SH-SY5Y (cell line): ENCODE data around the gene ETS1.

Source experiments
- GATA2 ChIP-seq: IDR thresholded peaks from 2 replicates; pipeline ENCODE4 v1.6.1; 2011; ENCODE audit warnings: mild to moderate bottlenecking, low read depth, low read length
- GATA3 ChIP-seq: IDR thresholded peaks from 2 replicates; pipeline ENCODE4 v1.6.1; 2011; ENCODE audit warnings: low read depth, mild to moderate bottlenecking, low read length, moderate library complexity

The ETS1 gene

DNA sequence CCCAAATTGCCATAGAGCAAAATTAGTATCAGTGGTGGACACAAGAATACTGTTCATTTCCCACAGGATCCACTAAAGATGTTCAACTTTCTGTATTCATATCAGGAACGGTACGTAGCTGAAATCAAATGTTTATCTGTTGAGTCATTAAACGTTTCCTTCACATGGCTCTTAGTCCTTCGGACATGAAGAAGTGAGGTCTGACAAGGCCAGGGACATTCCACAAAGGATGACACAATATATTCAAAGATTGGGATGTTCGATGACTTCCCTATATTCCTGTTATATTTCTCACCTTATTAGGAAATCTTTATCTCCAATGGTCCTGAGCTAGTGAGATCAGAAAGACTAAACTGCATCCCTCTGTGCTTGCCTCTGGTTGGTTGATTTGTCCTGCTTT, 129.0 kb downstream of the ETS1 start:
- TF ChIP-seq GATA3 (no peak), GATA2 (no peak)

DNA sequence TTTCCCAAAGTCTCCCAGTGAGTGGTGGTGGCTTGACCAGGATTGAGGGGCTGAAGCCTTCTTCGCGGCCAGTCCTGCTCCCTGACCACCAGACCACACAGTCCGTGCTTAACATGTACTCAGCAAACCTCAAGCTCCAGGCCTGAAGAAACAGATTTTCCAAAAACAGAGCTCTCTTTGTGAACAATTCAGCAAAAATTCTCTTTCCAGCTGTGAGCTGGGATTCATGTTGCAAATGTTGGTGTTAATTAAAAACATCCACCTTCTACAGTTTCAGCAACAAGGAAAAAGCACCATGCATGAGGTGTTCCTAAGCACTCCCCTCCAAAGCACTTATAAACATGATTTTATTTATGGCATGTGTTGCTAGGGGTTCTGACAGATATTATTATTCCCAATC, 129.5 kb downstream of the ETS1 start:
- no peak for TF ChIP-seq GATA2
- no peak for TF ChIP-seq GATA3

DNA sequence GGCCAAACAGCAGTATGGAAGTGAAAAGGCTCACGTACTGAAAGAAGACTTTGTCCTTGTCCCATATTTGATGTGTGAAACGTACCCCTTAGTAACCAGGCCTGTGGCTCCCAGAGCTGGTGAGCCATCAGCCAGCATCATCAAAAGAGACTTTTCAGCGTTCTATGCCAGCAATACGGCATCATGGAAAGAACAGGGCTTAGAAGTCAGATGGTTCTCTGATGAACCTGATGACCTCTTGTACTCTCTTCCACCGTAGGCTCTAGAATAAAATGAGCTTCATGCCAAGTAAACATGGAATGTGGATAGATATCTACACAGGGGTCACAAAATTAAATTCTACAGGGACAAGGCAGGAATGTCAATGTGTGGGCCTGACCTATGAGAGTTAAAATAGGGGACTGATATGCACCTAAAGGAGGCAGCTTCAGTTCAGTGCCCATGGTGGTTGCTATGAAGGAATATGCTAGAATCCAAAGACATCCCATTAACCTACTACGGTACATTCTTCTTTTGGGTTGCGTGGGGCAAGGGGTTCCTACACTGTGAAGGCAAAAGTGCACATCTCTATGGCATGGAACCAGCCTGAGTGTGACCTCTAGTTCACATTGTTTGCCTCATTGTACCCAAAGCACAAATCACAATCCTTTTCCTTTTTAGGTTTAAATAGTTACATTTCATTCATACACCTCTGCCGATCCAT, 130.6 kb downstream of the ETS1 start:
- TF ChIP-seq GATA2 (no peak), GATA3 (no peak)

DNA sequence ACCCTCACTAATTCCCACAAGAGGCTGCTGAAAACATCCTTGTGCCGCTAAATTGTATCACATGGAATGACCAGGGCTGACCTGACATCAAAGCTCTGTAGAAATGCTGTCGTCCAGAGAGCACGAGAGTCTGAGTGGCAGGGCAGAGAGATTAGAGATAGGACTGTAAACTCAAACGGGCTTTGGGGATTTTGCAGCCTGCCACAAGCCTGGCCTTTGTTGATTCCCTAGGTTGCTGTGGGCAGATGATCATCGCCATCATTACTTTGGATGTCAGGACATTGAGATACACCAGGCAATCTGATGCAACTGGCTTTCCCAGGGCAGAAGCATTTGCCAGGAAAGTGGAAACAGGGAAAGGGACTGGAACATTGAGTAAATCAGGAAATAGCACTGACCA, 131.6 kb downstream of the ETS1 start:
- TF ChIP-seq GATA3, result peak; percentile 80
- peak; percentile 94 for TF ChIP-seq GATA2

DNA sequence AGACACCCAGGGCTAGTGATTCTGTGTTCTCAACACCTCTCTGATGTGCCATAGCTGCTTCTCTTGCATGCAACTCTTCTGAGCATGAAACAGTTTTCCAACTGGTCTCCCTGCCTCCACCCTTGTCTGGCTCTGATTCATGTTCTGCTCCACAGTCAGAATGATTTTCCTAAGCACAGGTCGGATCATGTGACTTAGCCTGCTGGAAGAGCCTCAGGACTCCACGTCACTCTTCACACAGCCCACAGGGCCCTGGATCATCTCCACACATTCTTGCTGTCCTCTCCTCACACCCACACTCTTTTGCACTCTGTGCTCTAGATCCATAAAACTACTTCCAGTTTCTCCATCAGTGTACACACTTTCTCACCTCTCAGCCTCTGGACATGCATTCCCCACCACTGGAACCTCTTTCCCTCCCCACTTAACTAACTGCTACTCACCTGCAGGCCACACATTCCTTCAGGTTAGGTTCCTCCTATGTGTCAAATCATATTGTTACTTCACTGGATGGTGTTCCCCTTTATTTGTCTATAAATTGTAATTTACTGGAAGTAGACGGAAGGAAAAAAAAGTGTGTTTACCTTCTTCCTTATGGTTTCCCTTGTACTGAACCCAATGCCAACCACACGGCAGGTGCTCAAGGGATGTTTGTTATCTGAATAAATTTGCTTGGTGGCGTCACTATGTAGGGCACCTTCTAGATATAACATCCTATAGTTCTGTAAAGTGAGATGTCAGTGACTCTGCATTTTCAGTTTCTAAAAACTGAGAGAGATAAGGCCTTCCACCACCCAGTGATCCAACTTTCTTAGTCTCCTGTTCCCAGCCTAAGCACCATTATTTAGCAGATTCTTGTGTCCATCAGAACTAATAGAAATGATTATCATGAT, 133.7 kb downstream of the ETS1 start:
- TF ChIP-seq GATA2 (no peak), GATA3 (no peak)

DNA sequence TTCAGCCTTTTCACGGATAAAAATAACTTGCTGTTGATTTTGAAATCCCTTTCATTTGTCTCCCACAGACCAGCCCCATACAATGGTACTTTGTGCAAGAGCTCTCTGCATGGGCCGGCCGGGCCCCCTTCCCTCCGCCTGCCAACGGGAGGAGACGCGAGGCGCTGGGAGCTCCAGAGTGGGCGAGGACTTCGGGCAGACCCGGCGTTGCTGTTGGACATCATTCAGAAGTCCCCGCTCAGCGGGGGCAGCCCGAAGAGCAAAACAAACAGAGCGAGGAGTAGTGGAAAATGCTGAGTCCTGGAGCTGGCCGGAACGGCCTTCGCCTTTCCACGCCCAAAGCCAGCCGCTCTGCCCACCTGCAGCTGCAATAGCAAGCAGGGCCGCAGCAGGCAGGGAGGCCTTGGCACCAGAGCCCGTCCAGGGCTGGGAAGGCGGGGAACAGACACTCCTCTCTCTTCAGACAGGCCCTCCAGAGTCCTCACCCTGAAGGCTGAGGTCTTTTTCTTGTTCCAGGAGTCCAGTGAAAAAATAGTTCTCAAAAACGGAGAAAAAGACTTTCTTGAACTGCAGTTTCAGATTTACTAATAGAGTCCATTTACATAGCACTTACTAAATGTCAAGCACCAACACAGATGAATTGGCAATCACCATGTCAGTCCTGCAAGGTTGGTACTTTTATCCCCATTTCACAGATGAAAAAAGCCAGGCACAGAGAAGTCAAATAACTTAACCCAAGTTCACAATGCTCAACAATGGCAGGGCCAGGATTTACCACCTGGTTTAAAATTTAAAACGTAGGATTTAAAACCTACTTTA, 135.5 kb downstream of the ETS1 start:
- TF ChIP-seq GATA2, result no peak
- TF ChIP-seq GATA3, result no peak

DNA sequence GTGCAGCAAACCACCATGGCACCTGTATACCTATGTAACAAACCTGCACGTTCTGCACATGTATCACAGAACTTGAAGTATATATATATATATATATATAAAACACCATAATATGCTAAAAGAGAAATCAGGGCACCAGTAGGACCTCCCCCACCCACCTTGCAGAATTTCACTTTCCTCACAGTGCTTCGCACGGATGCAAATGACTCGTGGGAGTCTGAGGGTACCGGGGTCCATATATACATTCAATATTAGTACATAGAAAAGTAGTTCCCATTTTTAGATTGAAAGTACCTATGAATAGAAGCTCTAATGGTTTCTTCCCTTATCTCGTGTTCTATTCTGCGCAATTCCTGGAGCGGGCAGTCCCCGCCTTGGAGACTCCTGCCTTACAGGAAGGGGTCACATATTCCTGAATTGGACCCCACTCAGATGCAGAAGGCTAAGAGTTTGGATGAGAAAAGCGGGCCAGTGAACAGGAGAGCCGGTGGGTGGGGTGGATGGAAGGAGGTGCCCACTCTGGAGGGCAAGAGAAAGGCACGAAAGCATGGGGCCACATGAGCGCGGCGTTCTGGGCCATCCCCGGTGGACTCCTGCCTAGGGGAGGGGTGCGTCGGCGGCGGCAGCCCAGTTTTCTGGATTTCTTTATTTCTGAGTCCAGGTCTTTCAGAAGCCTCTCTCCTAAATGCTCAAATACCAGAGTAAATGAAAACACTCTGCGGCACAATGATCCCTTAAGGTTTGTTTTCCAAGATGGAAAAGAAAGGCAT, 136.3 kb downstream of the ETS1 start:
- TF ChIP-seq GATA2, result no peak
- no peak for TF ChIP-seq GATA3

DNA sequence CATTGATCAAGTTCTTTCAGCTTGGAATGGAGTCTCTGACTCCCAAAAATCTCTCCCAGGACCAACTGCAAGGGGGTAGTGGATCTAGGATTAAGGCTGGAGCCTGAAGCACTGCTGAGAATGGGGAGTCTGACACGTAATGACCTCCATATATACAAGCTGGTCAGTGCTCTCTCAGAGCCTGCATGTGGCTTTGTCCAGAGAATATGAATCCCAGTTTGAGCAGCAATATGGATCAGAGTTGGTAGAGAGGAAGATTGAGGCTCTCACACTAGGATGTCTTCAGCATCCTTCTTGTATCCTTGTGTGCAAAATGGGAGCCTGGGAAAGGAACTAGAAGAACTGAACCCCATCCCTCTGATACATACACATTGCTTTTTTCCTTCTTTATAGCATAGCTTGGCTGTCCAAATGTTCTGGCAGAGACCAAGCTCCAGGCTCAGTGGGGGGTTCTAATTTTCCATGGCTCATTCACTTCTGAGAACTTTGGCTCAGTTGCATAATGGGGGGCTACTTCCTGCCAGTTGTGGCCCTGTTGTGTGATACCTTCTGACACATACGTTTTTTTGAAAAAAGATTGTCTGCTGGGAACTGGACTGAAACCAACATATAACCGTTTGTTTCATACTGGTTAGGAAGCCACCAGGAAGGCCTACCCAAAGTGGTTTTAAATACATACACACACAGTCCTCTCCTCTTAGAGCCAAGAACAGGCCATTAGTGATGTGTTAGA, 138.2 kb downstream of the ETS1 start:
- TF ChIP-seq GATA2 (no peak), GATA3 (no peak)

DNA sequence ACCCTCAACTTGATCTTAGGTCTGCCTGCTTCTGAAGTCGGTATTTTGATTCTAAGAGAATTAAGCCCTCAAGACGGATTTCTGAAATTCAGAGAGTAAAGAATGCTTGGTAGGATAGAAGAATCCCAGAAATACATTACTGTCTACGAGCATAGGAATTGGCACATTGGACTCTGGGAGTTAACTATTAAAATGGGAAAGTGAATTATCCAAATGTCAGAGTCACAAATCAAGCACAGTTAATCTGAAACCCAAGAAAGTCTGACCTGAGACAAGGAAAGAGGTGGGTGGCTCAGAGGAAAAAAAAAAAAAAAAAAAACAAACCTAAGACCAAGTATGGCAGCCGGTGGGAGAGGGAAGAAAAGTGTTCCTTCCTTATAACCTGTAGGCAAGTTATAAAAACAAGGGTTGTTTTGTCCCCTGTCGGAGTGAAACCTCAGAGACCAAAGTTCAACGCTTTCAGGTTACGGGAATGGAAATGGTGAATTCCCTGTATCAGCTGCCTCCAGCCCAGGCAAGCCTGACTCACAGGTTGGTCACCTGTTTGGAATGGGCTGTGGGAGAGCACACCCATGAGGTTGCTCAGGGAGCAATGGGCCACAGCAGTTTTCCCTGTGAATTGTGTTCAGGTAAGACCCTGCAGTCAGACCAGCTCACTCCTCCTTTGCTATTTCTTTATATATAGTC, 139.0 kb downstream of the ETS1 start:
- TF ChIP-seq GATA3 (no peak), GATA2 (no peak)

DNA sequence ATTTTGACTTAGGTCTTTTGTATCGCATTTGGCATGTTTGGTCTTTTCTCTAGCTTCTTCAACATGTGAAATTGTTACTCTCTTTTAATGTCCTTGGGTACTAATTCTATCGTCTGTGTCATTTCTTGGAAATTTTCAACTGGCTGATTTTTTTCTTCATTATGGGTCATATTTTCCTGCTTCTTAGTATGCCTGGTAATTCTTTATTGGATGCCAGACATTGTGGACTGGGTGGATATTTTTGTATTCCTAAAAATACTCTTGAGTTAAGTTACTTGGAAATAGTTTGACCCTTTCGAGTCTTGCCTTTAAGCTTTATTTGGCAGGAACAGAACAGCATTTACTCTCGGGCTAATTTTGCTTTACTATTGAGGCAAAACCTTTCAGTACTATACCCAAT, 140.1 kb downstream of the ETS1 start:
- TF ChIP-seq GATA3 (no peak), GATA2 (no peak)

DNA sequence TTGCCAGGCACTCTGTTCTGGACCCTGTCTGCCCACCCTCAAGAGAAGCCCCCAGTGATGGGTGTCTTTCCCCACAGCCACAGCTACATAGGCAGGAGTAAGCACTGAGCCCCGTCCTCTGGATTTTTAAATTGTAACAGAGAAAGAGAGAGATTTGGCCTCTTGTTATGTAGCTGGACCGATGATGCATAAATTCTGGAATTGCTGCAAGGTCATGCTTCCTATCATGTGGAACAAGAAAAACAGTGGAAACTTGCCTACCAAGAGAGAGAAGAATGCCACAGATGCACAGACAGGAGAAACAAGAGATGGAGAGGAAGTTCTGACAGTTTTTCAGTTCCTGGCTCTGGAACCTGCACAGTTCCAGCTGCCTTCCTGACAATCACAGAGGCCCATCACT, 150.2 kb downstream of the ETS1 start:
- TF ChIP-seq GATA2, result no peak
- TF ChIP-seq GATA3, result no peak

DNA sequence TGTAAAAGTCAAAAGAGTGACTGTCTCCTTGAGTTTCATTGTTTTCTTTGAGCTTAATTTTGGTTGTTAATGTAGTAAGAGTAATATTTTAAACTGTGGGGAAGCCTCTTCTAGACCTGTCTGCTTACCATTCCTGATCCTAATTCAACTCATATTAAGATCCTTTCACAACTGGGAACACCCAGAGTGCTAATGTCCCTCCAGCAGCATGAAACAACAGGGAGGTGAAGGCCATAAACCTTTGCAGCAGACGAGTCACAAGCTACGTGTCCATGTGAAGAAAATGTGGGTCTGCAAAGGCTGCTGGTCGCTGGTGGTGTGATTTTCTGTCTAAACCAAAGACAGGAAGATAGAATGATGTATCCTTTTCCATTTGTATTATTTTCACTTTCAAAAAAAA, 152.5 kb downstream of the ETS1 start:
- TF ChIP-seq GATA2, result no peak
- TF ChIP-seq GATA3, result no peak

DNA sequence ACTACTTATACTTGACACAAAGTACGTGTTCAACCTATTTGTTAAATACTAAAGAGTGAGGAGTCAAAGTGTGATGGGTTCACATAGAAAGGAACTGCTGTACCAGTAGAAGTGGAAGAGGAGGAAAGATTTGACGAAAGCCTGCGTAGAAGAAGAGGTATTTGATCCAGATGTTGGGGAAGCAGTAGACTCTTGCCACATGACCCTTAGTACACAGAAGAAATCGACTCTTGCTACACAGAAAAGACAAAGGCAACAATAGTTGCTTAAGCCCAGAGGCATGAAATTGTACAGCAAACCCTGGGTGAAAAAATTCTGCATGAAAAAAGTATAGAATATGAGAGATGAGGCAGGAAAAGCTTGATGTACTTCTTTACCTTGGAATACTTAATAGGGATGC, 152.9 kb downstream of the ETS1 start:
- TF ChIP-seq GATA2, result no peak
- no peak for TF ChIP-seq GATA3
